Activated CD8-positive, alpha-beta memory T cell treated with anti-CD3 and anti-CD28 coated beads for 1 hour (primary cell): ENCODE results near the gene PIGK.

Experiments
- DNase-seq, 2 donors: peaks; one replicate each; pipeline ENCODE4 v3.0.0-alpha.2; 2020; ENCODE audit warnings: low read depth in 1 of 2; ENCODE audit errors: extremely low read depth in 1 of 2

Gene PIGK

GRCh38 chr1:77103486-77103885 lies 115.7 kb downstream of the PIGK start:
- DNase-seq = no peak

- no peak for DNase-seq
These were observed 118.4 kb downstream of the PIGK start for GRCh38 chr1:77100875-77101274.

- DNase-seq = no peak
These were observed 122.6 kb downstream of the PIGK start for GRCh38 chr1:77096496-77097255.

- no peak for DNase-seq
These were observed 124.0 kb downstream of the PIGK start for GRCh38 chr1:77095236-77095635.

GRCh38 chr1:77089756-77090155 lies 129.5 kb downstream of the PIGK start:
- no peak for DNase-seq

- DNase-seq = no peak
These were observed 134.1 kb downstream of the PIGK start for GRCh38 chr1:77085109-77085508.

- no peak for DNase-seq
These were observed 134.8 kb downstream of the PIGK start for GRCh38 chr1:77084457-77084856.

- DNase-seq = no peak
These were observed 137.4 kb downstream of the PIGK start for GRCh38 chr1:77081834-77082233.

- no peak for DNase-seq
These were observed 142.5 kb downstream of the PIGK start for GRCh38 chr1:77076759-77077158.

GRCh38 chr1:77068013-77068412 lies 151.2 kb downstream of the PIGK start:
- no peak for DNase-seq

GRCh38 chr1:77065693-77066342 lies 153.4 kb downstream of the PIGK start:
- DNase-seq = no peak

GRCh38 chr1:77064246-77064645 lies 155.0 kb downstream of the PIGK start:
- DNase-seq = no peak

- DNase-seq = no peak
These were observed 156.1 kb downstream of the PIGK start for GRCh38 chr1:77063118-77063517.

GRCh38 chr1:77061162-77061561 lies 158.1 kb downstream of the PIGK start:
- no peak for DNase-seq

GRCh38 chr1:77060000-77060399 lies 159.2 kb downstream of the PIGK start:
- DNase-seq = no peak

- DNase-seq = no peak
These were observed 161.1 kb downstream of the PIGK start for GRCh38 chr1:77057994-77058585.

GRCh38 chr1:77056525-77056924 lies 162.7 kb downstream of the PIGK start:
- no peak for DNase-seq

- no peak for DNase-seq
These were observed 167.8 kb downstream of the PIGK start for GRCh38 chr1:77051425-77051824.

GRCh38 chr1:77048615-77049005 lies 170.6 kb downstream of the PIGK start:
- no peak for DNase-seq

- DNase-seq = no peak
These were observed 171.1 kb downstream of the PIGK start for GRCh38 chr1:77047978-77048614.

- no peak for DNase-seq
These were observed 171.7 kb downstream of the PIGK start for GRCh38 chr1:77047575-77047974.
